IMR-90 (cell line): ENCODE measurements around the gene RAB27B. TPM values are rescaled to one million over a fixed set of nuclear protein-coding genes. Genes with fewer than 3 reads are reported as not detected.

Source experiments
- ATAC-seq: fragments of 200-7000 bp; cut with Tn5 transposase; 2 replicates; pipeline ENCODE4 v1.9.1; 2020; ENCODE audit warnings: low read depth, mild to moderate bottlenecking, moderate library complexity
- BruUV-seq: library from RNA; stranded (reverse); fragments of 400-500 nt; replicated peaks from 2 replicates; lab custom pipeline; 2021; lab: Mats Ljungman, UMichigan
- CTCF ChIA-PET: fragments of 300-600 bp; formaldehyde crosslinking; extraction: SDS; loops from one replicate; lab custom pipeline; 2021; ENCODE audit warnings: antibody characterized with exemption; lab: Yijun Ruan, JAX
- POLR2A ChIA-PET: fragments of 300-600 bp; sonication (Branson Sonifier 250); formaldehyde crosslinking; loops from one replicate; lab custom pipeline; 2022; ENCODE audit warnings: antibody characterized with exemption; ENCODE audit not compliant: unreplicated experiment; lab: Charles Lee
- DNase-seq: peaks from one replicate; pipeline ENCODE4 v3.0.0; 2013
- H2AFZ ChIP-seq: replicated peaks from 2 replicates; pipeline ENCODE3; 2013; ENCODE audit warnings: low read length, mild to moderate bottlenecking; ENCODE audit not compliant: poor library complexity
- H2AK5ac ChIP-seq: 2 replicates; pipeline ENCODE4 v1.6.1; 2013; ENCODE audit warnings: low read depth, low read length, inconsistent platforms
- H2AK9ac ChIP-seq: replicated peaks from 2 replicates; pipeline ENCODE3; 2013; ENCODE audit warnings: mild to moderate bottlenecking, low read depth, low read length, moderate library complexity; ENCODE audit not compliant: poor library complexity
- H2BK120ac ChIP-seq: 2 replicates; pipeline ENCODE4 v1.6.1; 2013; ENCODE audit warnings: low read depth, low read length, inconsistent platforms
- H2BK15ac ChIP-seq: 3 replicates; pipeline ENCODE4 v1.6.1; 2013; ENCODE audit warnings: low read depth, low read length, inconsistent platforms
- H2BK20ac ChIP-seq: 2 replicates; pipeline ENCODE4 v1.6.1; 2013; ENCODE audit warnings: low read depth, mild to moderate bottlenecking, inconsistent platforms, low read length, moderate library complexity
- H2BK5ac ChIP-seq: 2 replicates; pipeline ENCODE4 v1.6.1; 2013; ENCODE audit warnings: mild to moderate bottlenecking, low read depth, low read length, inconsistent platforms; ENCODE audit not compliant: poor library complexity, severe bottlenecking
- H3K14ac ChIP-seq: replicated peaks from 2 replicates; pipeline ENCODE4 v1.6.1; 2013; ENCODE audit warnings: low read depth, low read length, inconsistent platforms
- H3K18ac ChIP-seq: 2 replicates; pipeline ENCODE4 v1.6.1; 2013; ENCODE audit warnings: low read depth, low read length, control low read depth
- H3K23ac ChIP-seq: 2 replicates; pipeline ENCODE4 v1.6.1; 2013; ENCODE audit warnings: low read depth, low read length, inconsistent platforms
- H3K27ac ChIP-seq: 2 replicates; pipeline ENCODE4 v1.5.1; 2013; ENCODE audit warnings: mild to moderate bottlenecking, control low read depth, low read length; ENCODE audit not compliant: insufficient read depth
- H3K27me3 ChIP-seq: 2 replicates; pipeline ENCODE4 v1.6.1; 2013; ENCODE audit warnings: low read length; ENCODE audit not compliant: control insufficient read depth, insufficient read depth
- H3K36me3 ChIP-seq: 2 replicates; pipeline ENCODE4 v1.6.1; 2013; ENCODE audit warnings: low read length, mixed read lengths; ENCODE audit not compliant: control insufficient read depth, insufficient read depth
- H3K4ac ChIP-seq: 2 replicates; pipeline ENCODE4 v1.6.1; 2013; ENCODE audit warnings: low read depth, low read length, inconsistent platforms
- H3K4me1 ChIP-seq: 2 replicates; pipeline ENCODE4 v1.6.1; 2013; ENCODE audit warnings: low read length, mixed read lengths; ENCODE audit not compliant: control insufficient read depth, insufficient read depth
- H3K4me2 ChIP-seq: 2 replicates; pipeline ENCODE4 v1.6.1; 2013; ENCODE audit warnings: low read depth, mild to moderate bottlenecking, control low read depth, low read length, moderate library complexity
- H3K4me3 ChIP-seq: 2 replicates; pipeline ENCODE4 v1.5.1; 2013; ENCODE audit warnings: low read depth, mild to moderate bottlenecking, control low read depth, low read length, moderate library complexity; ENCODE audit not compliant: insufficient read depth
- H3K56ac ChIP-seq: 2 replicates; pipeline ENCODE4 v1.6.1; 2013; ENCODE audit warnings: low read length, inconsistent platforms; ENCODE audit not compliant: insufficient read depth; ENCODE audit errors: extremely low read depth
- H3K79me1 ChIP-seq, 2 experiments: 2 replicates each; pipeline ENCODE4 v1.6.1; 2013; ENCODE audit warnings: low read length in 2 of 2, inconsistent platforms in 1 of 2, low read depth in 1 of 2
- H3K9ac ChIP-seq: 2 replicates; pipeline ENCODE4 v1.6.1; 2013; ENCODE audit warnings: low read depth, low read length, control low read depth
- H3K9me1 ChIP-seq: 2 replicates; pipeline ENCODE4 v1.6.1; 2013; ENCODE audit warnings: low read length, inconsistent platforms; ENCODE audit not compliant: insufficient read depth
- H3K9me3 ChIP-seq: 2 replicates; pipeline ENCODE4 v1.6.1; 2013; ENCODE audit warnings: low read length; ENCODE audit not compliant: control insufficient read depth, insufficient read depth
- H4K20me1 ChIP-seq: 2 replicates; pipeline ENCODE4 v1.6.1; 2013; ENCODE audit warnings: low read length, inconsistent platforms; ENCODE audit not compliant: insufficient read depth
- H4K5ac ChIP-seq: 2 replicates; pipeline ENCODE4 v1.6.1; 2013; ENCODE audit warnings: mild to moderate bottlenecking, low read depth, low read length, control low read depth
- H4K8ac ChIP-seq, 2 experiments: 2 replicates each; pipeline ENCODE4 v1.6.1; 2013; ENCODE audit warnings: low read depth in 2 of 2, low read length in 2 of 2, control low read depth in 1 of 2, inconsistent platforms in 1 of 2
- H4K91ac ChIP-seq: 2 replicates; pipeline ENCODE4 v1.6.1; 2013; ENCODE audit warnings: low read depth, low read length, inconsistent platforms; ENCODE audit not compliant: insufficient read depth
- BHLHE40 ChIP-seq: fragments of 150-350 bp; IDR thresholded peaks from 2 replicates; pipeline ENCODE4 v1.6.1; 2016; ENCODE audit warnings: mild to moderate bottlenecking, low read depth, low read length
- CHD1 ChIP-seq: IDR thresholded peaks from 2 replicates; pipeline ENCODE4 v1.6.1; 2012; ENCODE audit warnings: low read depth, low read length, improper control_type of control experiment
- MAFK ChIP-seq: IDR thresholded peaks from 2 replicates; pipeline ENCODE4 v1.6.1; 2012; ENCODE audit warnings: low read depth, low read length, improper control_type of control experiment
- MAZ ChIP-seq: IDR thresholded peaks from 2 replicates; pipeline ENCODE4 v1.6.1; 2012; ENCODE audit warnings: low read depth, mild to moderate bottlenecking, low read length, improper control_type of control experiment, moderate library complexity, borderline replicate concordance
- POLR2A ChIP-seq: IDR thresholded peaks from 2 replicates; pipeline ENCODE4 v1.6.1; 2012; ENCODE audit warnings: mild to moderate bottlenecking, low read depth, low read length
- RAD21 ChIP-seq: IDR thresholded peaks from 2 replicates; pipeline ENCODE4 v1.6.1; 2012; ENCODE audit warnings: low read length, improper control_type of control experiment
- RFX5 ChIP-seq: IDR thresholded peaks from 2 replicates; pipeline ENCODE4 v1.8.0; 2012; ENCODE audit warnings: low read depth, mild to moderate bottlenecking, low read length, moderate library complexity
- WGBS, 2 experiments: methylation state at CpG; one replicate each; pipeline versions ENCODE4 v1.1.5 to v1.1.7; 2013; ENCODE audit warnings: missing lambda C conversion rate in 2 of 2; ENCODE audit not compliant: insufficient read length in 1 of 2; ENCODE audit errors: extremely low coverage in 2 of 2; 5-methylcytosine and 5-hydroxymethylcytosine counted together
- dilution Hi-C: fragments of 300-500 bp; cut with HindIII; formaldehyde crosslinking; loops from one replicate; pipeline ENCODE4 v1.14.3; 2018; ENCODE audit warnings: low sequenced_read_pairs; ENCODE audit not compliant: unreplicated experiment
- in situ Hi-C: fragments of 300-500 bp; cut with MboI; formaldehyde crosslinking; loops from 3 replicates; pipeline ENCODE4 v1.14.3; 2019; ENCODE audit warnings: low sequenced_read_pairs, inconsistent platforms, mixed read lengths
- intact Hi-C: fragments of 100-400 bp; cut with micrococcal nuclease; formaldehyde crosslinking; loops from 2 replicates; pipeline ENCODE4 v1.10.0; 2022
- polyA plus RNA-seq, 3 experiments: library from polyadenylated mRNA; depleted of rRNA; stranded (reverse); fragments of >200 nt; gene quantifications; 2 replicates each; pipeline ENCODE4 v1.2.3, GENCODE V29; 2012; ENCODE audit warnings: low replicate concordance in 1 of 3
- total RNA-seq: library from RNA; depleted of rRNA; stranded (reverse); fragments of >200 nt; gene quantifications from 2 replicates; pipeline ENCODE4 v1.2.3, GENCODE V29; 2012
- TF ChIP-seq, protein P1 (sequence below): fragments of 150-350 bp; IDR thresholded peaks from 2 replicates; pipeline ENCODE4 v1.6.1; 2017; ENCODE audit warnings: mild to moderate bottlenecking, antibody characterized with exemption, low read length, low read depth
- TF ChIP-seq, protein P2 (sequence below): conservative IDR thresholded peaks from 2 replicates; pipeline ENCODE4 v1.5.1; 2012; ENCODE audit warnings: mild to moderate bottlenecking, low read depth, low read length, improper control_type of control experiment

RAB27B gene
- total and polyA plus RNA-seq, 2 of the 4 experiments (the other 2 are of a cell fraction), result 0.24 to 1.3 TPM

DNA sequence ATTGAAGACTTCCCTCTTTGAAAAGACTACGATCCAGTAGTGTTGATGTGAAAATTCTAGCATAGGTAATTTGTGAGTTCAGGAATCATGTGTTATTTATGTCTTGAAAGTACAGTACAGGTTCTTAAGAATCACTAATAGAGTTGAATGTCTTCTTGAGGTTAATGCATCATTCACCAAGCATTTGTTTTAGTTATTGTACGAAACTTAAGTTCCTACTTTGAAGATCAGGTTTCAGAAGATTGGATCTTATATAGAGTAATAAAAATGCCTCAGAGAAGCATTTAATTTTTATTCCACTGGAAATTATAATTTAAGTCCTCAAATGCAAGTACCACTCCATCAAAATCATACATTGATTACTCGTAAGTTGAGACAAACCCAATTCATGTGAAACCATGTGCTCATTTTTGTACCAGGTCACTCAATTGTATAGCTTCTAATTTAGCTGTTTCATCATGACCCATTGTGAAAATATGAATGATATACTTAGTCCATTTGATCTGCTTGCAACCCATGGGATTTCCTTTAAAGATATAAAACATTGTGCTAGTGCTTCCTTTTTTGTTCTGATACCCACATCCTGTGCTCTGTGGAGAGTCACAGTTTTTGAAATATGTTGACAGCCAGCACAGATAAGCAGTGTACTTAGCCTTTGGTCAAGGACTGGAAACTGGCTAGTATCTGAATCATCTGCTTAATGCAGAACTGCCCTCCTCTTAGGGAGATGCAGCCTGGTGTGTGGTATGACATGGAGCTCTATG is 22.5 kb upstream of the RAB27B start:
- Histone ChIP-seq H3K9me3 (no peaks in the 10 kb centered on the region), H3K79me1 (no peaks in the 10 kb centered on the region), H3K27me3 (no peaks in the 10 kb centered on the region), H2BK20ac (no peak overlapping the region), H3K14ac (no peak overlapping the region), H2AK5ac (no peak overlapping the region), H3K36me3 (no peaks in the 10 kb centered on the region), H2AK9ac (no peak overlapping the region), H3K4me2 (peak overlapping the region; percentile 67; the same call in 1 of the 2 replicates), H2BK120ac (no peak overlapping the region), H2BK15ac (no peak overlapping the region), H3K4me3 (no peak overlapping the region), H2AFZ (no peak overlapping the region), H3K27ac (no peak overlapping the region), H3K9me1 (no peaks in the 10 kb centered on the region), H4K8ac (0 out of 4 replicates have a peak overlapping the region, but pooled peaks of 1 of the 2 experiments have one; percentile 18), H3K4ac (no peak overlapping the region), H3K4me1 (peaks cover 6% of the 10 kb centered on the region; the same call in 1 of the 2 replicates), H2BK5ac (peak overlapping the region; percentile 75), H3K18ac (no peak overlapping the region), H3K23ac (0 out of 2 replicates have a peak overlapping the region, but pooled peaks have one; percentile 15), H3K9ac (no peak overlapping the region), H4K91ac (no peak overlapping the region), H4K20me1 (no peaks in the 10 kb centered on the region), H3K56ac (no peak overlapping the region), H4K5ac (no peak overlapping the region)
- dilution Hi-C loops (no loop called here), intact Hi-C loops (no loop called here), in situ Hi-C loops (no loop called here)
- TF ChIP-seq MAZ, result no peak
- no peak for TF ChIP-seq CHD1
- TF ChIP-seq, protein P1, sequence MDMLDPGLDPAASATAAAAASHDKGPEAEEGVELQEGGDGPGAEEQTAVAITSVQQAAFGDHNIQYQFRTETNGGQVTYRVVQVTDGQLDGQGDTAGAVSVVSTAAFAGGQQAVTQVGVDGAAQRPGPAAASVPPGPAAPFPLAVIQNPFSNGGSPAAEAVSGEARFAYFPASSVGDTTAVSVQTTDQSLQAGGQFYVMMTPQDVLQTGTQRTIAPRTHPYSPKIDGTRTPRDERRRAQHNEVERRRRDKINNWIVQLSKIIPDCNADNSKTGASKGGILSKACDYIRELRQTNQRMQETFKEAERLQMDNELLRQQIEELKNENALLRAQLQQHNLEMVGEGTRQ, result no peak
- no peak for TF ChIP-seq RAD21
- TF ChIP-seq, protein P2, sequence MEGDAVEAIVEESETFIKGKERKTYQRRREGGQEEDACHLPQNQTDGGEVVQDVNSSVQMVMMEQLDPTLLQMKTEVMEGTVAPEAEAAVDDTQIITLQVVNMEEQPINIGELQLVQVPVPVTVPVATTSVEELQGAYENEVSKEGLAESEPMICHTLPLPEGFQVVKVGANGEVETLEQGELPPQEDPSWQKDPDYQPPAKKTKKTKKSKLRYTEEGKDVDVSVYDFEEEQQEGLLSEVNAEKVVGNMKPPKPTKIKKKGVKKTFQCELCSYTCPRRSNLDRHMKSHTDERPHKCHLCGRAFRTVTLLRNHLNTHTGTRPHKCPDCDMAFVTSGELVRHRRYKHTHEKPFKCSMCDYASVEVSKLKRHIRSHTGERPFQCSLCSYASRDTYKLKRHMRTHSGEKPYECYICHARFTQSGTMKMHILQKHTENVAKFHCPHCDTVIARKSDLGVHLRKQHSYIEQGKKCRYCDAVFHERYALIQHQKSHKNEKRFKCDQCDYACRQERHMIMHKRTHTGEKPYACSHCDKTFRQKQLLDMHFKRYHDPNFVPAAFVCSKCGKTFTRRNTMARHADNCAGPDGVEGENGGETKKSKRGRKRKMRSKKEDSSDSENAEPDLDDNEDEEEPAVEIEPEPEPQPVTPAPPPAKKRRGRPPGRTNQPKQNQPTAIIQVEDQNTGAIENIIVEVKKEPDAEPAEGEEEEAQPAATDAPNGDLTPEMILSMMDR, result no peak
- TF ChIP-seq POLR2A, result no peak
- no peak for TF ChIP-seq RFX5
- TF ChIP-seq MAFK, result no peak
- no peak for TF ChIP-seq BHLHE40
- ChIA-PET POLR2A (no interaction called here), CTCF (no interaction called here)
- ATAC-seq (peak; percentile 87), DNase-seq (peak; percentile 87)
- no CpG with 5 or more reads among the region's 3 CpGs for WGBS, 2 experiments
- no TSS peak for BruUV-seq
